Esophagus (tissue), 2 donors: ENCODE data around the gene TMEM147. TPM values are rescaled to one million over a fixed set of nuclear protein-coding genes. Genes with fewer than 3 reads are reported as not detected.

Experiments
- H3K27ac ChIP-seq, 2 donors: one replicate each; pipeline ENCODE4 v1.5.1; 2013; ENCODE audit warnings: low read depth in 2 of 2, mild to moderate bottlenecking in 2 of 2, inconsistent platforms in 1 of 2, low read length in 1 of 2, moderate library complexity in 1 of 2
- H3K27me3 ChIP-seq, 2 donors: one replicate each; pipeline ENCODE4 v1.6.1; 2013; ENCODE audit warnings: low read length in 2 of 2, control low read depth in 1 of 2, mild to moderate bottlenecking in 1 of 2; ENCODE audit not compliant: insufficient read depth in 2 of 2, control insufficient read depth in 1 of 2
- H3K36me3 ChIP-seq, 2 donors: one replicate each; pipeline ENCODE4 v1.6.1; 2013; ENCODE audit warnings: low read length in 1 of 2; ENCODE audit not compliant: control insufficient read depth in 2 of 2, insufficient read depth in 2 of 2
- H3K4me1 ChIP-seq, 2 donors: one replicate each; pipeline ENCODE4 v1.6.1; 2013; ENCODE audit warnings: low read length in 1 of 2; ENCODE audit not compliant: control insufficient read depth in 2 of 2, insufficient read depth in 2 of 2
- H3K4me3 ChIP-seq, 2 donors: one replicate each; pipeline ENCODE4 v1.5.1; 2013; ENCODE audit warnings: low read length in 2 of 2, mild to moderate bottlenecking in 2 of 2, low read depth in 1 of 2, moderate library complexity in 1 of 2
- H3K9me3 ChIP-seq, 2 donors: one replicate each; pipeline ENCODE4 v1.6.1; 2013; ENCODE audit warnings: mild to moderate bottlenecking in 2 of 2, low read depth in 1 of 2, low read length in 1 of 2, moderate library complexity in 1 of 2; ENCODE audit not compliant: control insufficient read depth in 2 of 2, insufficient read depth in 1 of 2
- WGBS, 2 donors: extraction: QIAGEN DNeasy Blood & Tissue Kit; methylation state at CpG; one replicate each; pipeline ENCODE4 v1.1.7; 2013; 5-methylcytosine and 5-hydroxymethylcytosine counted together
- polyA plus RNA-seq, 2 donors: library from polyadenylated mRNA; stranded (reverse); fragments of 200-250 nt; gene quantifications; one replicate each; pipeline ENCODE4 v1.2.3, GENCODE V29; 2013
- donor health status: healthy with polysubstance abuse.
- donor health status: Bipolar disorder and iron deficiency.

The TMEM147 gene
- polyA plus RNA-seq, 2 donors = 61.7 to 145 TPM

DNA sequence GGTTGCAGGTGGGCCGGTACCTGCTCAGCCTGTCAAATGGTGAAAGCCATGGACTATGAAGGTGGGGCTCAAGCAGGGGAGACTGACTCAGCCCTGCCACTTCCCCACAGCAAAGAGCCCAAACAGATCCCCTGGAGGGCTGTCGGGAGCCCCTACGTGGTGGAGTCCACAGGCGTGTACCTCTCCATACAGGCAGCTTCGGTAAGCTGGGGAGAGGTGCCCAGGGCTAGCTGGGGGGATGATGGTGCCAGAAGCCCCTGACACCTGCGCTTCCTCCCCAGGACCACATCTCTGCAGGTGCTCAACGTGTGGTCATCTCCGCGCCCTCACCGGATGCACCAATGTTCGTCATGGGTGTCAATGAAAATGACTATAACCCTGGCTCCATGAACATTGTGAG, 3.2 kb upstream of the TMEM147 start:
- H3K4me3 ChIP-seq = no peak overlapping the region
- 93 to 94% methylated on average over 11 of the region's 11 CpGs for WGBS, 2 donors
- peaks cover 0 to 11% of the 10 kb centered on the region in 2 donors for H3K36me3 ChIP-seq

DNA sequence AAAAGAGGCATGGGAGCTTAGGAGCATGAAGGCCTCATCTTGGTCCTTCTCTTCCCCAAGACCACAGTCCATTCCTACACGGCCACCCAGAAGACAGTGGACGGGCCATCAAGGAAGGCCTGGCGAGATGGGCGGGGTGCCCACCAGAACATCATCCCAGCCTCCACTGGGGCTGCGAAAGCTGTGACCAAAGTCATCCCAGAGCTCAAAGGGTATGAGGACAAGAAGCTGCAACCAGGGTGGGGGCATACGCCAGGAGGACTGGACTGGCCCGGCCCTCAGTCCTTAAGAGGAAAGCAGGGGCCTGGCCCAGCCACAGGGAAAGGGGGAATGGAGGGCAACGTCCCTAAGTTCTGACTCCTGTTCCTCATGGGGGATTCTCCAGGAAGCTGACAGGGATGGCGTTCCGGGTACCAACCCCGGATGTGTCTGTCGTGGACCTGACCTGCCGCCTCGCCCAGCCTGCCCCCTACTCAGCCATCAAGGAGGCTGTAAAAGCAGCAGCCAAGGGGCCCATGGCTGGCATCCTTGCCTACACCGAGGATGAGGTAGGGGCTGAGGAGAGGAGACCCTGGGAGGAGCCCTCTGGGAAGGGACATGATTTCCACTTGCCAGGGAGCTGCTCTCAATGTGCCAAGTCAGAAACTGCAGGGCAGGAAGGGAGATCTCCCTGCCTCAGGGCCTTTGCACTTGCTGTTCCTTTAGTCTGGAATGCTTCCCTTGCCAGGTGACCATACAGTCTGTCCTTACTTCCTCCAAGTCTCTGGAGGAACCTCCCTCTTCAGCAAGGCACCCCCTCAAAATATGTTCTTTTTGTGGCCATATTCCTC, 1.9 kb upstream of the TMEM147 start:
- H3K36me3 ChIP-seq = peaks cover 0 to 13% of the 10 kb centered on the region in 2 donors
- H3K9me3 ChIP-seq = no peaks in the 10 kb centered on the region
- WGBS, 2 donors = 93 to 96% methylated on average over 15 of the region's 15 CpGs
- peaks cover 6 to 13% of the 10 kb centered on the region in 2 donors for H3K4me1 ChIP-seq
- no peak overlapping the region for H3K4me3 ChIP-seq
- no peak overlapping the region for H3K27ac ChIP-seq
- H3K27me3 ChIP-seq = no peaks in the 10 kb centered on the region

More for the DNA sequence above, 3.2 kb upstream of the TMEM147 start:
- H3K4me1 ChIP-seq = peaks cover 6 to 13% of the 10 kb centered on the region in 2 donors
- no peak overlapping the region for H3K27ac ChIP-seq
- no peaks in the 10 kb centered on the region for H3K27me3 ChIP-seq
- no peaks in the 10 kb centered on the region for H3K9me3 ChIP-seq

DNA sequence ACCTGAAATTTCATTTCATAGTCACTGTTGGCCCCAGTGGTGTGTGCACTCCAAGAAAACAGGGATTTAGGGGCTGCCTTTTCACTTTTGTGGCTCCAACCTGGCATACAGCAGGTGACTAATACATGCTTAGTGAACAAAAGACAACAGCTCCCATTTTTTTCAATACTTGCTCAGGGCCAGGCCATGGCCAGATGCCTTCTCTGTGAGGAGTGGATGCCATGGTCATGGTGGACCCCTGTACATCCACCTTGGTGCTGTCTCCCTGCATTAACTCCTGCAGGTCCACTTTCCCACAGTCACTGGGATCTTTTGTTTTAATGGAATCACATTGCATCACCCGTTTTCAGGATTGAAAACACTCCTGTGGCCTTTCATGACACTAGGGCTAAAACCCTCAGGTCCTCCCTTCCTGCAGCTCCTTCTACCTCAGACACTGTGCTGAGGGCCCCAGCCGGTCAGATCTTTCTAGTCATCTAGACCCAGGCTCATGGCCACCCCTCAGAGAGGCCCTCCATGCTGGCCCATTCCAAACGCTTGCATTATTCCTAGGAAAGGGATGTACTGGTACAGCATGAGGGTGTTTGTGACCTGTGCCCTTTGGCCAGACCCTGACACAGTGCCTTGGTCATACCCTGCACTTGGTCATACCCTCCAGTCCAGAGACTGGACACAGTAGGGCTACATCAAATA, 1.2 kb upstream of the TMEM147 start:
- 78 to 84% methylated on average over 3 of the region's 3 CpGs for WGBS, 2 donors
- no peaks in the 10 kb centered on the region for H3K27me3 ChIP-seq
- H3K27ac ChIP-seq = peak overlapping the region in 1 of 2 donors; percentile 85
- peak overlapping the region; percentile 68 to 77 for H3K4me3 ChIP-seq
- no peaks in the 10 kb centered on the region for H3K9me3 ChIP-seq
- H3K36me3 ChIP-seq = peaks cover 0 to 13% of the 10 kb centered on the region in 2 donors
- H3K4me1 ChIP-seq = peaks cover 6 to 13% of the 10 kb centered on the region in 2 donors

GRCh38 chr19:35545855-35546381, 492 bp downstream of the TMEM147 start:
- peaks cover 0 to 15% of the 10 kb centered on the region in 2 donors for H3K36me3 ChIP-seq
- H3K27me3 ChIP-seq = no peaks in the 10 kb centered on the region
- WGBS, 2 donors = 1 to 2% methylated on average over 27 of the region's 27 CpGs
- no peaks in the 10 kb centered on the region for H3K9me3 ChIP-seq
- H3K4me3 ChIP-seq = peak overlapping the region; percentile 68 to 77
- H3K27ac ChIP-seq = peak overlapping the region; percentile 71 to 85
- H3K4me1 ChIP-seq = peaks cover 6 to 13% of the 10 kb centered on the region in 2 donors

DNA sequence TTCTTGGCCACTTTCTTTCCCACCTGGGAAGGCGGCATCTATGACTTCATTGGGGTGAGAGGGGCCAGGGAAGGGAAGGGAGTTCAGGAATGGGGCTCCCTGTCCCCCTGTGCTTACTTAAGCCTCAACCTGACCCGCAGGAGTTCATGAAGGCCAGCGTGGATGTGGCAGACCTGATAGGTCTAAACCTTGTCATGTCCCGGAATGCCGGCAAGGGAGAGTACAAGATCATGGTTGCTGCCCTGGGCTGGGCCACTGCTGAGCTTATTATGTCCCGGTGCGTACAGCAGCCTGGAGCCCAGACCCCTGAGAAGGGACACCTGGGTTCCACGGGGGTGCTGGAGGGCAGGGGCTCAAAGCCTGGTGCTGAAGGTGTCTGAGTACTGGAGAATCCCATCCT, 1.1 kb downstream of the TMEM147 start:
- Histone ChIP-seq H3K4me3 (peak overlapping the region; percentile 68 to 77), H3K9me3 (no peaks in the 10 kb centered on the region), H3K27me3 (no peaks in the 10 kb centered on the region), H3K36me3 (peaks cover 0 to 16% of the 10 kb centered on the region in 2 donors), H3K27ac (peak overlapping the region in 1 of 2 donors; percentile 85), H3K4me1 (peaks cover 6 to 13% of the 10 kb centered on the region in 2 donors)
- 78 to 84% methylated on average over 8 of the region's 8 CpGs for WGBS, 2 donors

GRCh38 chr19:35549174-35549788, 3.9 kb downstream of the TMEM147 start:
- peaks cover 0 to 9% of the 10 kb centered on the region in 2 donors for H3K36me3 ChIP-seq
- WGBS, 2 donors = 20 to 22% methylated on average over 6 of the region's 6 CpGs

DNA sequence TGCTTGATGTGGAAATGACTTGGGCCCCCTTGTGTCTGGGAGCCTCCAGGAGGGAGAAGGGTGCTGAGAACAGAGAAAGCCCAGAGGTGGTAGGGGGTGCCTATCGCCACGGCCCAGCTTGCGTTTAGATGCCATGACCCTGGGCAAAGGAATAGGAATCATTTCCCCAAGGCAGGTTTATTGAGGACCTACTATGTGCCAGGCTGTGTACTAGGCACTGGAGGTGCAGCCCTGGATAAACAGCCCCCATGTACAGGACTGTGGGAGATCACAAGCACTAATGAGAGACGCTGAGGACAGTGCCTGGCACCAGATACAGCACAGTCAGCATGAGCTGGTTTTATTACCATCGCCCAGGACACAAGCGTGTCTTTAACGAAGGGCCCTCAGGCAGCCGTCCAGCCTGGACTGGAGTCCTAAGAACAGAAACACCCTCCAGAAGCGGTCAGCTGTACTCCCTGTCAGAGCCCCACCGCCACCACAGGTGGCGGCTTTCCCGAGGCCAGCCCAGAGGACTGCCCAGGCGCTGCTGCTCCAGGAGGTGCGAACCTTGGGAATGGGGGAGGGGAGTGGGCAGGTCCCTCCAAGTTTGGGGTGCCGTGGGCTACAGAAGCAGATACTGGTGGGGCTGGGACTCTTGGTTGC, 4.6 kb downstream of the TMEM147 start:
- H3K27ac ChIP-seq = no peak overlapping the region
- peaks cover 0 to 9% of the 10 kb centered on the region in 2 donors for H3K36me3 ChIP-seq
- peaks cover 6 to 8% of the 10 kb centered on the region in 2 donors for H3K4me1 ChIP-seq
- H3K27me3 ChIP-seq = no peaks in the 10 kb centered on the region
- no peaks in the 10 kb centered on the region for H3K9me3 ChIP-seq
- H3K4me3 ChIP-seq = no peak overlapping the region
- WGBS, 2 donors = 87% methylated on average over 15 of the region's 15 CpGs

More at GRCh38 chr19:35549174-35549788, 3.9 kb downstream of the TMEM147 start:
- no peak overlapping the region for H3K27ac ChIP-seq
- no peaks in the 10 kb centered on the region for H3K27me3 ChIP-seq
- peaks cover 6 to 13% of the 10 kb centered on the region in 2 donors for H3K4me1 ChIP-seq
- H3K4me3 ChIP-seq = no peak overlapping the region
- no peaks in the 10 kb centered on the region for H3K9me3 ChIP-seq

GRCh38 chr19:35551091-35551810, 5.8 kb downstream of the TMEM147 start:
- 80 to 81% methylated on average over 21 of the region's 21 CpGs for WGBS, 2 donors
- peaks cover 0 to 9% of the 10 kb centered on the region in 2 donors for H3K36me3 ChIP-seq
- peaks cover 6 to 8% of the 10 kb centered on the region in 2 donors for H3K4me1 ChIP-seq
- no peaks in the 10 kb centered on the region for H3K27me3 ChIP-seq
- H3K4me3 ChIP-seq = no peak overlapping the region
- no peaks in the 10 kb centered on the region for H3K9me3 ChIP-seq
- no peak overlapping the region for H3K27ac ChIP-seq
